ENCODE results near the gene FRAS1. TPM values are rescaled to one million over a fixed set of nuclear protein-coding genes. Genes with fewer than 3 reads are reported as not detected.
"Not testable (repeated sequence)": the region's sequence is repeated elsewhere in the genome, so short reads cannot be mapped to it uniquely, and the experiment has no call there.

FRAS1 gene
- total RNA-seq, 1 donor from 2014 or later = 28.4 TPM

DNA sequence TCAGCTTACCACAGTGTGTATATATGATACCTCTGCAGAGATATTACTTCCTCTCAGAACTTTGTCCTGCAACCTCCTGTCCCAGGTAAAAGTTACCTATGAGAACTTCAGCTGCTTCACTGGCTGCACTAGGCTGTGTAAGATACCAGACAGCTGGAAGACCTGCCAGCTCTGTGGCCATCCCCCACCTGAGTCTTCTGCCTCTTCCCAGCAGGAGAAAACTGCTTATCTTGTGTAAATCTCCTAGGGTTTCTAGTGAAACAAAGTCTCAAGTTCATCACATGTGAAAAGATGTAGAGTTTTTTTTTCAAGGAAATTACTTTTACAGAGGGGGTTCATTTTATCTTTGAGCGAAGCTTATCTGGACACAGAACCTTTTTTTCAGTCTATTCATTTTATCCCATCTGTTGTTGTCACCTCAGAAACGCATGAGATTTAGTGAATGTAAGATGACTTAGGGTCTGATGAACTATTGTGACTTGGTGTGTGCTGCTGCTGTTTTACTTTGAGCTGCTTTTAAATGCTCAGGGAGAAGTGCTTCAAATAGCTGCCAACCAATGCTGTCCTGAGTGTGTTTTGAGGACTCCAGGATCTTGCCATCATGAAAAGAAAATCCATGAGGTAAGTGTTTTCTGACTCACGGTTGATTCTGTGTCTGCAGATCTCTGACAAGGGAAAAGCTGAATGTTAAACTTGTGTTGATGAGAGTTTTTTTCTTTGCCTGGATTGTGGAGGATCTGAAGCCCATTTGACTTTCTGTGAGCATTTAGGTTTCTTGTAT is 187.8 kb downstream of the FRAS1 start:
- no peak for DNase-seq (ENCODE audit: low read depth)
- Histone ChIP-seq H3K36me3 (ENCODE audit: control insufficient read depth, insufficient read depth, low read length) (no peaks in the 10 kb centered on the region), H3K4me3 (ENCODE audit: low read depth, low read length) (no peak overlapping the region), H3K27me3 (ENCODE audit: control insufficient read depth, insufficient read depth, low read length) (no peaks in the 10 kb centered on the region)
- no peak for TF ChIP-seq CTCF (IDR thresholded peaks at IDR 0.05; ENCODE audit: insufficient read depth, low read length, poor library complexity, severe bottlenecking)

DNA sequence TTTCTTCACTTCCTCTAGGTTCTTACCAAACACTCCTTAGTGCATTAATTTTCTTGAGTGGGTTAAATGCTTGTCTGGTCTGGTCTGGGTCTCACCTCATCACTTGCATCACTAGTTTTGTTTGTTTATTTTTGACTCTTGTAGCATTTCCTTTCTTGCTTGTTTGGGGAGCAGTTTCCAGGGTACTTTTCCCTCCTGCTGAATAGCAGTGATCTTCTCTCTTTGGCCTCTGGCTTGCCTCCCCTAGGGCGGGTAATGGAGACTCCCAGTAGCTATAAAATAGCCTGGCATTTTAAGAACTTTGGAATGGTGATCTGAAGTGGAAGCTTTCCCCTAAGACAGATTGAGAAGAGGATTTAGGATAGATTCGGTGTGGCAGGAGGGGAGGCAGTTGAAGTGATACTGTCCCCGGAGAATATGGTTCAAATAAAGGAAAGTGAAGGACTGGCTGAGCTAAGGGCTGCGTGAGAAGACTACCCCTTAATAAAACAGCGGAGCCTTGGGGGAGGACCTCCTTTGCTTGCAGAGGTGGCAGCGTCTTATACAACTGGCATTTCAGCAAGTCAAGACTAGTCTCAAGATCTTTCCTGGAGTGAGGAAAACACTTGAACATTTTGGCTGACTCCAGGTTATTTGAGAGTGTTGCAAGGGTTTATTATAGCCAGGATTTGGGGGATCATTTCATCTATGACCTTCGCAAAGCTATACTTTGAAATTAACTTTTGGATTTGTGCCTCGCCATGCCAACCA is 190.6 kb downstream of the FRAS1 start:
- Histone ChIP-seq H3K4me3 (ENCODE audit: low read depth, low read length) (no peak overlapping the region), H3K27me3 (ENCODE audit: control insufficient read depth, insufficient read depth, low read length) (no peaks in the 10 kb centered on the region), H3K36me3 (ENCODE audit: control insufficient read depth, insufficient read depth, low read length) (peaks cover 1% of the 10 kb centered on the region)
- TF ChIP-seq CTCF (IDR thresholded peaks at IDR 0.05; ENCODE audit: insufficient read depth, low read length, poor library complexity, severe bottlenecking) = no peak
- DNase-seq (ENCODE audit: low read depth) = no peak

- Histone ChIP-seq H3K36me3 (ENCODE audit: control insufficient read depth, insufficient read depth, low read length) (peaks cover 1% of the 10 kb centered on the region), H3K4me3 (ENCODE audit: low read depth, low read length) (no peak overlapping the region), H3K27me3 (ENCODE audit: control insufficient read depth, insufficient read depth, low read length) (no peaks in the 10 kb centered on the region)
- no peak for DNase-seq (ENCODE audit: low read depth)
- TF ChIP-seq CTCF (IDR thresholded peaks at IDR 0.05; ENCODE audit: insufficient read depth, low read length, poor library complexity, severe bottlenecking) = no peak
These were observed 193.4 kb downstream of the FRAS1 start for GRCh38 chr4:78250500-78250899.

GRCh38 chr4:78252773-78253172 is 195.7 kb downstream of the FRAS1 start:
- not testable (repeated sequence) for H3K36me3 ChIP-seq (ENCODE audit: control insufficient read depth, insufficient read depth, low read length); H3K4me3 ChIP-seq (ENCODE audit: low read depth, low read length); H3K27me3 ChIP-seq (ENCODE audit: control insufficient read depth, insufficient read depth, low read length); DNase-seq (ENCODE audit: low read depth)

GRCh38 chr4:78254893-78255292 is 197.8 kb downstream of the FRAS1 start:
- DNase-seq (ENCODE audit: low read depth) = no peak

More at GRCh38 chr4:78254893-78255292, 197.8 kb downstream of the FRAS1 start:
- peaks cover 1% of the 10 kb centered on the region for H3K36me3 ChIP-seq (ENCODE audit: control insufficient read depth, insufficient read depth, low read length)
- no peaks in the 10 kb centered on the region for H3K27me3 ChIP-seq (ENCODE audit: control insufficient read depth, insufficient read depth, low read length)
- no peak overlapping the region for H3K4me3 ChIP-seq (ENCODE audit: low read depth, low read length)
- no peak for TF ChIP-seq CTCF (IDR thresholded peaks at IDR 0.05; ENCODE audit: insufficient read depth, low read length, poor library complexity, severe bottlenecking)
